ENCODE data around the gene CEBPG.

The CEBPG gene

DNA sequence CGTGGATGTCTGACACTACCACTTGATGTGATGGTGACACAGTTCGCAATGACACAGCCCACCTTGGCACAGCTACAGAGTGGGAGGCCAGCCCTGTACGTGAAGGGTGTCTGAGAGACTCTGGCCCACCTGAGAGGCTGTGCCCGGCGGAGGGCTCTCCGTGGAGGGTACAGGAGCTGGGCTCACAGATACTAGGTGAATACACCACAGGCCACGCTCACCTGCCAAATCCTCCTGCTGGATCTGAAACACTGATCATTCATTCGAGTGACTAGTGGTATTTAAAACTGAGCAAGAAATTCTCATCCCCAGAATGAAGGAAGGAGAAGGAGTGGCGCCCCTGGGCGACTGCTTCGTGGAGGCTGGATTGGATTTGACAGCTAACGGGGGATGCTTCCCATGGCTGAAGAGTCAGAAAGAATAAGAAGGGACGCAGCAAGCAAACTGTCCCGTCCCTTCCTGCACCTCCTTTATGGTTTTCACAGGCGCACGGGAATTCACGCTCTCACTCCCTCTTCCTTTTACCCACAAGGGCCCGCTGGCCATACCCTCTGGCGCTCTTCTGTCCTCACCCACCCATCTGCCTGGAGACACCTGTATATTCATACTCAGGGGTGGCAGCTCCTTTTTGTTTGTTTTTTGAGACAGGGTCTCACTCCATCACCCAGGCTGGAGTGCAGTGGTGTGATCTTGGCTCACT lies 25.0 kb downstream of the CEBPG start:
- Histone ChIP-seq H3K36me3 (ENCODE audit: control insufficient read depth, insufficient read depth, low read length) (no peaks in the 10 kb centered on the region), H3K27me3 (replicated peaks; ENCODE audit: control insufficient read depth, insufficient read depth, low read length) (no peaks in the 10 kb centered on the region), H3K4me3 (replicated peaks; ENCODE audit: low read depth, low read length) (no peak overlapping the region)
- DNase-seq (ENCODE audit: extremely low read depth, insufficient read length): no peak
- TF ChIP-seq, protein P1, sequence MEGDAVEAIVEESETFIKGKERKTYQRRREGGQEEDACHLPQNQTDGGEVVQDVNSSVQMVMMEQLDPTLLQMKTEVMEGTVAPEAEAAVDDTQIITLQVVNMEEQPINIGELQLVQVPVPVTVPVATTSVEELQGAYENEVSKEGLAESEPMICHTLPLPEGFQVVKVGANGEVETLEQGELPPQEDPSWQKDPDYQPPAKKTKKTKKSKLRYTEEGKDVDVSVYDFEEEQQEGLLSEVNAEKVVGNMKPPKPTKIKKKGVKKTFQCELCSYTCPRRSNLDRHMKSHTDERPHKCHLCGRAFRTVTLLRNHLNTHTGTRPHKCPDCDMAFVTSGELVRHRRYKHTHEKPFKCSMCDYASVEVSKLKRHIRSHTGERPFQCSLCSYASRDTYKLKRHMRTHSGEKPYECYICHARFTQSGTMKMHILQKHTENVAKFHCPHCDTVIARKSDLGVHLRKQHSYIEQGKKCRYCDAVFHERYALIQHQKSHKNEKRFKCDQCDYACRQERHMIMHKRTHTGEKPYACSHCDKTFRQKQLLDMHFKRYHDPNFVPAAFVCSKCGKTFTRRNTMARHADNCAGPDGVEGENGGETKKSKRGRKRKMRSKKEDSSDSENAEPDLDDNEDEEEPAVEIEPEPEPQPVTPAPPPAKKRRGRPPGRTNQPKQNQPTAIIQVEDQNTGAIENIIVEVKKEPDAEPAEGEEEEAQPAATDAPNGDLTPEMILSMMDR (IDR thresholded peaks at IDR 0.05; ENCODE audit: insufficient read depth, low read length, poor library complexity, severe bottlenecking): no peak

DNA sequence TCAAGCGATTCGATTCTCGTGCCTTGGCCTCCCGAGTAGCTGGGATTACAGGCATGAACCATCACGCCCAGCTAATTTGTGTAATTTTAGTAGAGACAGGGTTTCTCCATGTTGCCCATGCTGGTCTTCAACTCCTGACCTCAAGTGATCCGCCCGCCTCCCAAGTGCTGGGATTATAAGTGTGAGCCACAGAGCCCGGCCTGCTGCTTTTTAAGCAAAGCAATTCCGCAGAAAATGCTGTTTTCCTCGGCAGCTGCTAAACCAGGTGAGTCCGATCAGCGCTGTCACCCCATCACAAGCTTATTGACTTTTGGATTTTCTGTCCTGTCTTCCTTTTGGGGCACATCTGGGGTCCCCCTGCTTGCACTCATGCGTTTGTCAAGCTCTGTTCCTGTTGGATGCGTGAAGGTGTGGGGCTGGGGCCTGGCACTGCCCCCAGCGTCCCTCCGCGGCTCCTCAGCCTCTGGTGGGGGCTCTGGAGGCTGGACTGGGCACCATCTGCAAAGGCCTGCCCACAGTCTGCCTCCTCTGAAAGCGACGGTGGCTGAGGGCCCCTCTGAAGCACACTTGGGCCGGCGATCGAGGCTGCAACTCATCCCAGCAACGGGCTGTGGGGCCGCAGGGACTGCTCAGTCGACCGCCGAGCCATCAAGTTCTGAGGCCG lies 25.7 kb downstream of the CEBPG start:
- Histone ChIP-seq H3K4me3 (replicated peaks; ENCODE audit: low read depth, low read length) (no peak overlapping the region), H3K36me3 (ENCODE audit: control insufficient read depth, insufficient read depth, low read length) (no peaks in the 10 kb centered on the region), H3K27me3 (replicated peaks; ENCODE audit: control insufficient read depth, insufficient read depth, low read length) (no peaks in the 10 kb centered on the region)
- DNase-seq (ENCODE audit: extremely low read depth, insufficient read length): no peak
- TF ChIP-seq, protein P1 (IDR thresholded peaks at IDR 0.05; ENCODE audit: insufficient read depth, low read length, poor library complexity, severe bottlenecking): no peak

DNA sequence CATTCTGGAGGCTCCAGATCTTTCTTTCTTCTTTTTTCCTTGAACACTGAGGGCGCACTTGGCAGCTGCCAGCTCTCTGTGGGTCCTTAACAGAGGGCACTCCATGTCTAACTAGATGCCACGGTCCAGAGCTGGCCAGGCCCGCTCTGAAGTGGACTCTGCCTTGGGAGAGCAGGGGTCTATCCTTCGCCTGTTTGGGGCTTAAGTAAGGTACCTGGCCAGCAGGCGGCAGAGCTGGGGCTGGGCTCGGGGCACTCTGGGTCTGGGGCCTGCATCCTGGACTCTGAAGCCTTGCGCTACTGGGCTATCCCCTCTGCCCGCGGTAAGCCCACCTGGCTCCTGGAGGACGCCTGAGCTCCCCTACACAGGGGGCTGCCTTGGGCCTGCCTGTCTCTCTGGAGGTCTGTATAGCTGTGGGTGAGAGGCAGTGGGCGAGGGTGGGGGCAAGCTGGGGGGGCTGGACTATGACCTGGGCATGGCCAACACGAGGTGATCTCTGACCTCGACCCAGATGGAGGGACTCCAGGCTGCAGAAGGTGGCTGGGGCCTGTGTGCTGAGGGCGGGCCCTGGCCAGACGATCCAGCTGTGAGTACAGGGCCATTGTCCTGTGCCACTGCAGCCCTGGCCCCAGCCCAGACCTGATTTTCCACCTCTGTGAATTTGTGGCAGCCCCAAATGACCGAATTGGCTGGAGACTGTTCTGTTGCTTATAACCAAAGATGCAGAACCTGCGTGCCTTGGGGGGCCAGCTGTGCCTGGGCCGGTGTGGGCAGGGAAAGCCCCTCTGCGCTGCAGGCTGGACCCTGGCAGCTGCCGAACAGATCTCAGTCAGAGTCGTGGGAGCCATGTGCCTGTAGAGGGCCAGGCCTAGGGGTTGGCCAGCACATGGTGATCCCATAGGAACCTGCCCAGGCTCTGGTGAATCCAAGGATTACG lies 26.5 kb downstream of the CEBPG start:
- DNase-seq (ENCODE audit: extremely low read depth, insufficient read length): no peak
- H3K36me3 ChIP-seq (ENCODE audit: control insufficient read depth, insufficient read depth, low read length): no peaks in the 10 kb centered on the region
- TF ChIP-seq, protein P1 (IDR thresholded peaks at IDR 0.05; ENCODE audit: insufficient read depth, low read length, poor library complexity, severe bottlenecking): no peak
- no peak overlapping the region for H3K4me3 ChIP-seq (replicated peaks; ENCODE audit: low read depth, low read length)
- no peaks in the 10 kb centered on the region for H3K27me3 ChIP-seq (replicated peaks; ENCODE audit: control insufficient read depth, insufficient read depth, low read length)

DNA sequence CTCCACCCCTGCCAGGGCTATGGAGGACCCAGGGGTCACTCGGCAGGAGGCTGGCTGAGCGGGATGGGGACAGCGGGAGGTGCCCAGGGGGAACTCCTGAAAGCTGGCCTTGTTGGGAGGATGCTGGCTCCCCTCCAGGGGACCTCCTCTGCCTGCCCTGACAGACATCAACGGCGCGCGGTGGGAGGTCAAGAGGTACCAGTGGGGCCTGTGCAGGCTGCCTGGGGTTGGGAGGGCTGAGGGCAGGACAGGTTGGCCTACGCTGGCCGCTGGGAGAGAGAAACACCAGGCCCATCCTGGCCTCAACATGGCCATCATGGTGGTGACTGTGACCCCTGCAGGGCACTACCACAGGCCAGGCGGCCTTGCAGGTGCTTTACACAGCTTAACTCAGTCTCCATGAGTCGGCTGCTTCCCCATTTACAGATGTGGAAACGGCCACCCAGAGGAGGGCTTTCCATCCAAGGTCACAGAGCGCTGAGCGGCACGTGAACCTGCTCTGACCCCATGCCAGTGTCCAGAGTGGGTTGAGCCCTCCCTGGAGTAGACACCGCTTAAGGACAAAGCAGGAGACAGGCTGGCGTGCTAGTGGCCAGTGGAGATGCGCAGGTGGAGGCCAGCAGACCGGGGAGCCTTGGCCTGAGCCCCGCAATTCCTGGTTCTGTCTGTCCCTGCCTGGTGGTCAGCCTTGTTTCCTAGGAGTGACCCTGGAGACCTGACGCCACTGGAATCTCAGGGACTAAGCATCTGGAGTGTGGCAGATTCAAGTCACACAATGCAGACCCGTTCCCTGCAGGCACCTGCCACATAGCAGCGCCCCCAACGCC lies 27.6 kb downstream of the CEBPG start:
- DNase-seq (ENCODE audit: extremely low read depth, insufficient read length): no peak
- TF ChIP-seq, protein P1 (IDR thresholded peaks at IDR 0.05; ENCODE audit: insufficient read depth, low read length, poor library complexity, severe bottlenecking): no peak
- Histone ChIP-seq H3K4me3 (replicated peaks; ENCODE audit: low read depth, low read length) (no peak overlapping the region), H3K27me3 (replicated peaks; ENCODE audit: control insufficient read depth, insufficient read depth, low read length) (no peaks in the 10 kb centered on the region), H3K36me3 (ENCODE audit: control insufficient read depth, insufficient read depth, low read length) (no peaks in the 10 kb centered on the region)

DNA sequence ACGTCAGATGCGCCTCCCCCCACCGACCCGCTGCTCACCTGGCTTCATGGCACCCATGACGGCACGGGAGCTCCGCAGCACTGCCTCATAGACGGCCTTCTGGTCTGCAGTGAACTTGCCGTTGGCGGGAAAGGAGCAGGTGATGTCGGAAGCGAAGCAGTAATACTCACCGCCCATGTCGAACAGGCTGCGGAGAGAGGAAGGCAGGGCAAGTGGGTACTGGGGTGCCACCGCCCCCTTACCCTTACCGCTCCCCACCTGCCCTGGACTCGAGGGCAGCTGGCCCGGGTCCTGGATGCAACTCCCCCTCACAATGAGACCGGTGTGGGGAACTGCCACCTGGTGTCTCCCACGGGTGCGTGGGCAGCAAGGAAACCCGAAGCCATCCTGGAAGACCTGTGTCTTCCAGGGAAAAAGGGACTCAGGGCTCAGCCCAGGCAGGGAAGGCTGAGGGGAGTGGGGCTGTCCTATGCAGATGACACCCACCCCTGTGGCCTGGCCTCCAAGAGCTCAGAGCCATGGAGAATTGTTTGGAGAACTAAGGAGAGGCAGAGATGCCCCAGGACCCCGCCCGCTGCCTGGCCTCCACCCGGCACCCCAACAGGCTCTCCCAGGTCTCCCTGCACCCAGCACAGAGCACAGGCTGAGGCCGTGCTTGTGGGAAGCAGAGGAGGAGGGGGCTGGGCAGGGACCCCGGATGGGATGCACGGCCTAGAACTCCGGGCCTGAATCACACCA lies 28.3 kb downstream of the CEBPG start:
- no peaks in the 10 kb centered on the region for H3K36me3 ChIP-seq (ENCODE audit: control insufficient read depth, insufficient read depth, low read length)
- no peak for DNase-seq (ENCODE audit: extremely low read depth, insufficient read length)
- H3K4me3 ChIP-seq (replicated peaks; ENCODE audit: low read depth, low read length): no peak overlapping the region
- TF ChIP-seq, protein P1 (IDR thresholded peaks at IDR 0.05; ENCODE audit: insufficient read depth, low read length, poor library complexity, severe bottlenecking): no peak
- H3K27me3 ChIP-seq (replicated peaks; ENCODE audit: control insufficient read depth, insufficient read depth, low read length): no peaks in the 10 kb centered on the region

Measured in GM06990 (cell line).